HG02938 (cell line): ENCODE results near the gene TRIM28.

ENCODE experiments used
- ATAC-seq: cut with Tn5 transposase; IDR thresholded peaks from one replicate; pipeline ENCODE4 v1.9.1; 2021; ENCODE audit warnings: mild to moderate bottlenecking, moderate library complexity; ENCODE audit not compliant: unreplicated experiment

TRIM28 gene

GRCh38 chr19:58559275-58560006, 15.6 kb downstream of the TRIM28 start:
- no peak for ATAC-seq

- ATAC-seq, result no peak
Measured at GRCh38 chr19:58560007-58560887, 16.4 kb downstream of the TRIM28 start.

GRCh38 chr19:58560921-58561320, 17.1 kb downstream of the TRIM28 start:
- ATAC-seq, result no peak

- ATAC-seq, result no peak
Measured at GRCh38 chr19:58561373-58562121, 17.7 kb downstream of the TRIM28 start.

GRCh38 chr19:58562122-58563033, 18.5 kb downstream of the TRIM28 start:
- no peak for ATAC-seq

- no peak for ATAC-seq
Measured at GRCh38 chr19:58563034-58563573, 19.2 kb downstream of the TRIM28 start.

GRCh38 chr19:58563823-58564222, 20.0 kb downstream of the TRIM28 start:
- no peak for ATAC-seq

GRCh38 chr19:58566989-58567388, 23.1 kb downstream of the TRIM28 start:
- no peak for ATAC-seq

GRCh38 chr19:58568453-58569130, 24.7 kb downstream of the TRIM28 start:
- ATAC-seq, result no peak

- no peak for ATAC-seq
Measured at GRCh38 chr19:58569191-58569942, 25.5 kb downstream of the TRIM28 start.

- no peak for ATAC-seq
Measured at GRCh38 chr19:58569943-58570670, 26.2 kb downstream of the TRIM28 start.

- ATAC-seq, result no peak
Measured at GRCh38 chr19:58570770-58571574, 27.1 kb downstream of the TRIM28 start.

- no peak for ATAC-seq
Measured at GRCh38 chr19:58571575-58571947, 27.7 kb downstream of the TRIM28 start.

GRCh38 chr19:58572026-58572817, 28.4 kb downstream of the TRIM28 start:
- no peak for ATAC-seq

- peak; percentile 56 for ATAC-seq
Measured at GRCh38 chr19:58572818-58573657, 29.2 kb downstream of the TRIM28 start, which contains the start of gene MZF1. MZF1 (minus strand) TSS chr19:58573335; CDS start chr19:58571389, 1,946 bp downstream.
